ENCODE results near the gene DOCK2.

- TF ChIP-seq CTCF (IDR thresholded peaks at IDR 0.05; ENCODE audit: low read depth, low read length, poor library complexity, severe bottlenecking) (no peak), EZH2phosphoT487 (IDR thresholded peaks at IDR 0.05; ENCODE audit: borderline replicate concordance, low read length) (no peak)
Measured at GRCh38 chr5:170056561-170057267, 419.6 kb downstream of the DOCK2 start.

All from DOHH2 (cell line).